ENCODE data around the gene AKR7A3.

Gene AKR7A3

DNA sequence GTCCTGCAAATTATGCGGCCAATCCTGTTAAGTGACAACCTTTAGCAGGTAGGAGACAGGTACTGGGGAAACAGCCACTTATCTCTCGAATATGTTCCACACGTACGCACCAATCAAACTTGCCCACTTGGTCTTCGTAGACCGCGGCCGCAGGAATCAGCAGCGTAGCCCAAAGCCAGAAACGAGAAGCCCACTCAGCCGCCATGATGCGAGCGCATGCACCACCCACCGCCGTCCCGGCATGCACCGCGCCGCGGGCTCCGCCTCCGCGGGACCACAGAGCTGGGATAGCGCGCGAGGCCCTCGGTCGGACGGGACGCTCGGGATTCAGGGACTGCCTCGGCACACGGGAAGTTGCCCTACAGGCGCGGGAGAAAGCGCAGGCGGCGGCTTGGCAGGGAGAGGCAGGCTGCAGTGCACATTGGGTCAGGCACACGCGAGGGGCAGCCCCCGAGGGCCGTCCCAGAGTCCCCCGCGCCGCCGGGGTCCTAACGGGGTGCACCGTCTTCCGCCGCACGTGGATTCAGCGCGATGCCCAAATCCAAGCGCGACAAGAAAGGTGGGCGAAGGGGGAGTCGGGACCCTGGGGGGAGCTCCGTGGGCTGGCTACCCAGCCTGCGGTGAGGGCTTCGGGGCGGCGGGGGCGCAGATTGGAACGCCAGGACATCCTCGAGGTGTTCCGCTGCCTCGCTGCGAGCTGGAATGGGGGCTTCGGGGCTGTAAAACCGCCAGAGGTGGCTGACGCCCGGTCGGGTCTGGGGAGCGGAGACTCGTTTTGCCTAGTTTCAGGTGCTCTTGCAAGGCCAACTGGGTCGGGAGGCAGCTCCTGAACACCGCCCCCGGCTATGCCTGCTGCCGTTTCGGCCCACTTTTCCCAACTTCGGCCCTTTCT is 37.0 kb downstream of the AKR7A3 start, which contains the start of the genes EMC1 and MRTO4:
Gene EMC1, minus strand, starts transcription at position 220 of the 892 bp plus-strand sequence. Its CDS starts 15 bp downstream, at position 205.
Gene MRTO4, plus strand, starts transcription at position 501 of the 892 bp plus-strand sequence. Its CDS starts 31 bp downstream, at position 532.
- DNase-seq, result peak; percentile 85

GRCh38 chr1:19250629-19251304 is 37.8 kb downstream of the AKR7A3 start:
- DNase-seq, result peak; percentile 18

GRCh38 chr1:19240673-19241538 is 47.7 kb downstream of the AKR7A3 start:
- DNase-seq, result peak; percentile 27

GRCh38 chr1:19239876-19240275 is 48.7 kb downstream of the AKR7A3 start:
- no peak for DNase-seq

- no peak for DNase-seq
These were observed 54.3 kb downstream of the AKR7A3 start for GRCh38 chr1:19234224-19234623.
